Upper lobe of left lung (tissue), 6 donors: ENCODE measurements around the gene FEM1A. TPM values are rescaled to one million over a fixed set of nuclear protein-coding genes. Genes with fewer than 3 reads are reported as not detected.

ENCODE experiments used
- ATAC-seq, 2 donors: fragments of 200-7000 bp; cut with Tn5 transposase; one replicate each; pipeline ENCODE4 v1.9.1; 2022; ENCODE audit warnings: mild to moderate bottlenecking in 2 of 2, moderate library complexity in 2 of 2; ENCODE audit not compliant: low FRiP score in 2 of 2
- DNase-seq, 2 donors: peaks; one replicate each; pipeline ENCODE4 v3.0.0-alpha.2; 2019 to 2020
- H3K27ac ChIP-seq, 4 donors: fragments of 200-600 bp; sonication (generic); one replicate each; pipeline ENCODE4 v1.5.1; 2016 to 2019
- H3K27me3 ChIP-seq, 4 donors: fragments of 200-600 bp; sonication (generic); one replicate each; pipeline ENCODE4 v1.5.1; 2017 to 2019
- H3K36me3 ChIP-seq, 4 donors: fragments of 200-600 bp; sonication (generic); one replicate each; pipeline ENCODE4 v1.5.1; 2016 to 2019
- H3K4me1 ChIP-seq, 4 donors: fragments of 200-600 bp; sonication (generic); one replicate each; pipeline ENCODE4 v1.5.1; 2018 to 2019
- H3K4me3 ChIP-seq, 4 donors: fragments of 200-600 bp; sonication (generic); one replicate each; pipeline ENCODE4 v1.5.1; 2017 to 2019; ENCODE audit warnings: mild to moderate bottlenecking in 2 of 4, moderate library complexity in 1 of 4
- H3K9me3 ChIP-seq, 4 donors: fragments of 200-600 bp; sonication (generic); one replicate each; pipeline ENCODE4 v1.5.1; 2018 to 2019
- CTCF ChIP-seq, 6 experiments: fragments of 450-650 bp in 4 of 6; fragments of 200-600 bp in 2 of 6; sonication (generic) in 2 of 6; IDR thresholded peaks; one replicate each; pipeline ENCODE4 v1.5.1; 2016 to 2019; ENCODE audit warnings: antibody characterized with exemption in 6 of 6
- EP300 ChIP-seq, 4 donors: sonication (generic); formaldehyde crosslinking; IDR thresholded peaks; one replicate each; pipeline ENCODE4 v1.5.1; 2017; ENCODE audit warnings: antibody characterized with exemption in 4 of 4, control low read depth in 2 of 4
- POLR2A ChIP-seq, 4 donors: fragments of 450-650 bp; IDR thresholded peaks; one replicate each; pipeline ENCODE4 v1.5.1; 2016 to 2017; ENCODE audit warnings: antibody characterized with exemption in 4 of 4, mild to moderate bottlenecking in 2 of 4
- POLR2AphosphoS5 ChIP-seq, 2 donors: sonication (generic); formaldehyde crosslinking; IDR thresholded peaks; one replicate each; pipeline ENCODE4 v1.5.1; 2017; ENCODE audit warnings: antibody characterized with exemption in 2 of 2
- WGBS, 2 donors: methylation state at CpG; one replicate each; pipeline ENCODE4 v1.1.5; 2017 to 2018; 5-methylcytosine and 5-hydroxymethylcytosine counted together
- total RNA-seq, 6 donors: library from RNA; depleted of rRNA in 4 of 6; stranded (reverse); fragments of >200 nt in 4 of 6; gene quantifications; one replicate each; pipeline versions ENCODE4 v1.1.0 to v1.2.1, GENCODE V29; 2016 to 2021
- donor health status: DM: no; HTN: no; CAD: no; lungs with moderate emphysema.
- donor health status: DM: no; HTN: yes; CAD: no; lungs with severe emphysema.

Gene FEM1A
- total RNA-seq, 6 donors from 2014 or later = 15.6 to 22.2 (median 16.0) TPM

- TF ChIP-seq POLR2A (IDR thresholded peaks at IDR 0.05) (no peak), POLR2AphosphoS5 (IDR thresholded peaks at IDR 0.05) (no peak)
- no peak overlapping the region for H3K27ac ChIP-seq
- H3K9me3 ChIP-seq = no peaks in the 10 kb centered on the region
- ATAC-seq = no peak
- H3K4me1 ChIP-seq = peaks cover 0 to 5% (median 2%) of the 10 kb centered on the region in 4 donors
- H3K4me3 ChIP-seq = no peak overlapping the region
- H3K27me3 ChIP-seq = no peaks in the 10 kb centered on the region
- H3K36me3 ChIP-seq = no peaks in the 10 kb centered on the region
- no peak for DNase-seq
- WGBS, 2 donors = 72 to 75% methylated on average over 8 of the region's 8 CpGs
Observed at GRCh38 chr19:4745986-4746385, 45.5 kb upstream of the FEM1A start.

- DNase-seq = no peak
- Histone ChIP-seq H3K9me3 (no peaks in the 10 kb centered on the region), H3K27me3 (no peaks in the 10 kb centered on the region), H3K4me3 (no peak overlapping the region), H3K4me1 (peaks cover 0 to 5% (median 2%) of the 10 kb centered on the region in 4 donors), H3K36me3 (no peaks in the 10 kb centered on the region), H3K27ac (no peak overlapping the region)
- ATAC-seq = no peak
- TF ChIP-seq EP300 (IDR thresholded peaks at IDR 0.05) = no peak
- no peak for TF ChIP-seq POLR2AphosphoS5 (IDR thresholded peaks at IDR 0.05)
- TF ChIP-seq CTCF (IDR thresholded peaks at IDR 0.05) = no peak
- no peak for TF ChIP-seq POLR2A (IDR thresholded peaks at IDR 0.05)
- WGBS, 2 donors = 41 to 42% methylated on average over 11 of the region's 11 CpGs
Observed at GRCh38 chr19:4748185-4748584, 43.3 kb upstream of the FEM1A start.

- peaks cover 0 to 5% (median 2%) of the 10 kb centered on the region in 4 donors for H3K4me1 ChIP-seq
- H3K9me3 ChIP-seq = no peaks in the 10 kb centered on the region
- no peak overlapping the region for H3K27ac ChIP-seq
- H3K36me3 ChIP-seq = no peaks in the 10 kb centered on the region
- H3K4me3 ChIP-seq = no peak overlapping the region
- WGBS, 2 donors = 39 to 45% methylated on average over 9 of the region's 9 CpGs
- ATAC-seq = no peak
- no peak for DNase-seq
- TF ChIP-seq POLR2A (IDR thresholded peaks at IDR 0.05) (no peak), CTCF (IDR thresholded peaks at IDR 0.05) (no peak), EP300 (IDR thresholded peaks at IDR 0.05) (no peak), POLR2AphosphoS5 (IDR thresholded peaks at IDR 0.05) (no peak)
- H3K27me3 ChIP-seq = no peaks in the 10 kb centered on the region
Observed at GRCh38 chr19:4748589-4748988, 42.9 kb upstream of the FEM1A start.

- ATAC-seq (no peak), DNase-seq (no peak)
- no peak for TF ChIP-seq CTCF (IDR thresholded peaks at IDR 0.05)
- TF ChIP-seq POLR2A (IDR thresholded peaks at IDR 0.05) = no peak
- TF ChIP-seq POLR2AphosphoS5 (IDR thresholded peaks at IDR 0.05) = no peak
- TF ChIP-seq EP300 (IDR thresholded peaks at IDR 0.05) = no peak
- Histone ChIP-seq H3K4me3 (no peak overlapping the region), H3K27me3 (no peaks in the 10 kb centered on the region), H3K9me3 (no peaks in the 10 kb centered on the region), H3K4me1 (no peaks in the 10 kb centered on the region), H3K36me3 (no peaks in the 10 kb centered on the region), H3K27ac (no peak overlapping the region)
- 70 to 74% methylated on average over 18 of the region's 18 CpGs for WGBS, 2 donors
Observed at GRCh38 chr19:4749870-4750590, 41.5 kb upstream of the FEM1A start.

GRCh38 chr19:4754248-4754647 is 37.3 kb upstream of the FEM1A start:
- DNase-seq = no peak
- Histone ChIP-seq H3K36me3 (no peaks in the 10 kb centered on the region), H3K27ac (no peak overlapping the region), H3K9me3 (no peaks in the 10 kb centered on the region), H3K27me3 (no peaks in the 10 kb centered on the region), H3K4me3 (no peak overlapping the region), H3K4me1 (peaks cover 0 to 4% (median under 1%) of the 10 kb centered on the region in 4 donors)
- ATAC-seq = no peak
- TF ChIP-seq EP300 (IDR thresholded peaks at IDR 0.05) (no peak), POLR2A (IDR thresholded peaks at IDR 0.05) (no peak), CTCF (IDR thresholded peaks at IDR 0.05) (no peak), POLR2AphosphoS5 (IDR thresholded peaks at IDR 0.05) (no peak)
- 59 to 67% methylated on average over 4 to 6 of the region's 6 CpGs for WGBS, 2 donors
